ENCODE measurements around the gene C10orf143.

The C10orf143 gene

DNA sequence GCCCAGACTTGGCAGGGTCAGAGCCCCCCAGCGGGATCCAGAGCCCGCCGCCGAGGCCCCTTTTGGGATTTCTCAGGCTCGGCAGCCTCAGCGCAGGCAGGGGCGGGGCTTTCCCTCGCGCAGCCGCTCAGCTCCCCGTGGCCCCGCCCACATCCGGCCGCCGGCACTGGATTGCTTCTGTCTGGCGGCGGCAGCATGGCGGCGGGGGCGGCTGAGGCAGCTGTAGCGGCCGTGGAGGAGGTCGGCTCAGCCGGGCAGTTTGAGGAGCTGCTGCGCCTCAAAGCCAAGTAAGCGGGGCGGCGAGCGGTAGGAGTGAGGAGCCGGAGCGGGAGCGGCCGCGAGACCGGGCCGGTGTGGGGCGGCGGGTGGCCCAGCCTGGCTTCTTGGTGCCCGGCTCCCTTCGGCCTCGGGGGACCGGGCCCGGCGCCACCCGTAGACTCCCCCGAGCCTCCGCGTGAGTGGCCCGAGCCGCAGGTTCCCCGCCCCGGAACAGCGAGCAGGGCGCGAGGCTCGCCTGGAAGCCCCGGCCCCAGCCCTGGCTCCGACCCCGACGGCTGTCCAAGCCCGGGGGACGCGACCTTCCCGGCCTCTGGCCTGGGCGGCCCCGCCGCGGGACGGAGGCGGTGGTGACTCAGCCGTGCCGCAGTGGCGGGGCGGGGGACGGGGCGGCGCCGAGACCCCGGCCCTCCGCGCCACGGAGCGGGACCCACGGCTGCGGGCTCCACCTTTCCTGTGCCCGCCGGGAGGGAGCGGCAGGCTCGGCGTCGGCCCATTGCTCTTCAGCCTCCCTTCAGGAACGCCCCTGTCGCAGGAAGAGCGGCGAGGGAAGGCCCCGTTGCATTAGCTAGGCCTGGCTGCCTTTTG lies 25.8 kb upstream of the C10orf143 start, which contains the start of gene GLRX3 (continued):
- TF ChIP-seq, protein P1, sequence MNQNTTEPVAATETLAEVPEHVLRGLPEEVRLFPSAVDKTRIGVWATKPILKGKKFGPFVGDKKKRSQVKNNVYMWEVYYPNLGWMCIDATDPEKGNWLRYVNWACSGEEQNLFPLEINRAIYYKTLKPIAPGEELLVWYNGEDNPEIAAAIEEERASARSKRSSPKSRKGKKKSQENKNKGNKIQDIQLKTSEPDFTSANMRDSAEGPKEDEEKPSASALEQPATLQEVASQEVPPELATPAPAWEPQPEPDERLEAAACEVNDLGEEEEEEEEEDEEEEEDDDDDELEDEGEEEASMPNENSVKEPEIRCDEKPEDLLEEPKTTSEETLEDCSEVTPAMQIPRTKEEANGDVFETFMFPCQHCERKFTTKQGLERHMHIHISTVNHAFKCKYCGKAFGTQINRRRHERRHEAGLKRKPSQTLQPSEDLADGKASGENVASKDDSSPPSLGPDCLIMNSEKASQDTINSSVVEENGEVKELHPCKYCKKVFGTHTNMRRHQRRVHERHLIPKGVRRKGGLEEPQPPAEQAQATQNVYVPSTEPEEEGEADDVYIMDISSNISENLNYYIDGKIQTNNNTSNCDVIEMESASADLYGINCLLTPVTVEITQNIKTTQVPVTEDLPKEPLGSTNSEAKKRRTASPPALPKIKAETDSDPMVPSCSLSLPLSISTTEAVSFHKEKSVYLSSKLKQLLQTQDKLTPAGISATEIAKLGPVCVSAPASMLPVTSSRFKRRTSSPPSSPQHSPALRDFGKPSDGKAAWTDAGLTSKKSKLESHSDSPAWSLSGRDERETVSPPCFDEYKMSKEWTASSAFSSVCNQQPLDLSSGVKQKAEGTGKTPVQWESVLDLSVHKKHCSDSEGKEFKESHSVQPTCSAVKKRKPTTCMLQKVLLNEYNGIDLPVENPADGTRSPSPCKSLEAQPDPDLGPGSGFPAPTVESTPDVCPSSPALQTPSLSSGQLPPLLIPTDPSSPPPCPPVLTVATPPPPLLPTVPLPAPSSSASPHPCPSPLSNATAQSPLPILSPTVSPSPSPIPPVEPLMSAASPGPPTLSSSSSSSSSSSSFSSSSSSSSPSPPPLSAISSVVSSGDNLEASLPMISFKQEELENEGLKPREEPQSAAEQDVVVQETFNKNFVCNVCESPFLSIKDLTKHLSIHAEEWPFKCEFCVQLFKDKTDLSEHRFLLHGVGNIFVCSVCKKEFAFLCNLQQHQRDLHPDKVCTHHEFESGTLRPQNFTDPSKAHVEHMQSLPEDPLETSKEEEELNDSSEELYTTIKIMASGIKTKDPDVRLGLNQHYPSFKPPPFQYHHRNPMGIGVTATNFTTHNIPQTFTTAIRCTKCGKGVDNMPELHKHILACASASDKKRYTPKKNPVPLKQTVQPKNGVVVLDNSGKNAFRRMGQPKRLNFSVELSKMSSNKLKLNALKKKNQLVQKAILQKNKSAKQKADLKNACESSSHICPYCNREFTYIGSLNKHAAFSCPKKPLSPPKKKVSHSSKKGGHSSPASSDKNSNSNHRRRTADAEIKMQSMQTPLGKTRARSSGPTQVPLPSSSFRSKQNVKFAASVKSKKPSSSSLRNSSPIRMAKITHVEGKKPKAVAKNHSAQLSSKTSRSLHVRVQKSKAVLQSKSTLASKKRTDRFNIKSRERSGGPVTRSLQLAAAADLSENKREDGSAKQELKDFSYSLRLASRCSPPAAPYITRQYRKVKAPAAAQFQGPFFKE (tag by site-specific recombination; IDR thresholded peaks at IDR 0.05; ENCODE audit: borderline replicate concordance) = no peak
- TF ChIP-seq, protein P2, sequence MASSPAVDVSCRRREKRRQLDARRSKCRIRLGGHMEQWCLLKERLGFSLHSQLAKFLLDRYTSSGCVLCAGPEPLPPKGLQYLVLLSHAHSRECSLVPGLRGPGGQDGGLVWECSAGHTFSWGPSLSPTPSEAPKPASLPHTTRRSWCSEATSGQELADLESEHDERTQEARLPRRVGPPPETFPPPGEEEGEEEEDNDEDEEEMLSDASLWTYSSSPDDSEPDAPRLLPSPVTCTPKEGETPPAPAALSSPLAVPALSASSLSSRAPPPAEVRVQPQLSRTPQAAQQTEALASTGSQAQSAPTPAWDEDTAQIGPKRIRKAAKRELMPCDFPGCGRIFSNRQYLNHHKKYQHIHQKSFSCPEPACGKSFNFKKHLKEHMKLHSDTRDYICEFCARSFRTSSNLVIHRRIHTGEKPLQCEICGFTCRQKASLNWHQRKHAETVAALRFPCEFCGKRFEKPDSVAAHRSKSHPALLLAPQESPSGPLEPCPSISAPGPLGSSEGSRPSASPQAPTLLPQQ (tag by site-specific recombination; IDR thresholded peaks at IDR 0.05) = no peak; the same call in 1 of the 2 replicates
- TF ChIP-seq ZNF155 (tag by site-specific recombination; IDR thresholded peaks at IDR 0.05) (no peak), ZNF48 (tag by site-specific recombination; IDR thresholded peaks at IDR 0.05) (no peak), ZBTB21 (tag by site-specific recombination; IDR thresholded peaks at IDR 0.05) (no peak), ZNF548 (tag by site-specific recombination; IDR thresholded peaks at IDR 0.05) (no peak), ZSCAN16 (tag by site-specific recombination; IDR thresholded peaks at IDR 0.05) (no peak), ZNF2 (tag by site-specific recombination; IDR thresholded peaks at IDR 0.05) (0 out of 2 replicates have a peak, but pooled peaks have one; percentile 56), ZEB2 (tag by site-specific recombination; IDR thresholded peaks at IDR 0.05) (peak; percentile 25; the same call in 1 of the 2 replicates), FEZF1 (tag by site-specific recombination; IDR thresholded peaks at IDR 0.05) (no peak), ZNF670 (tag by site-specific recombination; IDR thresholded peaks at IDR 0.05; ENCODE audit: low read depth) (no peak), KLF10 (tag by site-specific recombination; IDR thresholded peaks at IDR 0.05) (peak; percentile 59; the same call in 1 of the 2 replicates), ZNF560 (tag by site-specific recombination; IDR thresholded peaks at IDR 0.05; ENCODE audit: borderline replicate concordance) (no peak), ZNF776 (tag by site-specific recombination; IDR thresholded peaks at IDR 0.05; ENCODE audit: borderline replicate concordance) (no peak)
- TF ChIP-seq, protein P3, sequence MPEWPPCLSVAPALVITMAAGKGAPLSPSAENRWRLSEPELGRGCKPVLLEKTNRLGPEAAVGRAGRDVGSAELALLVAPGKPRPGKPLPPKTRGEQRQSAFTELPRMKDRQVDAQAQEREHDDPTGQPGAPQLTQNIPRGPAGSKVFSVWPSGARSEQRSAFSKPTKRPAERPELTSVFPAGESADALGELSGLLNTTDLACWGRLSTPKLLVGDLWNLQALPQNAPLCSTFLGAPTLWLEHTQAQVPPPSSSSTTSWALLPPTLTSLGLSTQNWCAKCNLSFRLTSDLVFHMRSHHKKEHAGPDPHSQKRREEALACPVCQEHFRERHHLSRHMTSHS (tag by site-specific recombination; IDR thresholded peaks at IDR 0.05) = no peak
- TF ChIP-seq, protein P4, sequence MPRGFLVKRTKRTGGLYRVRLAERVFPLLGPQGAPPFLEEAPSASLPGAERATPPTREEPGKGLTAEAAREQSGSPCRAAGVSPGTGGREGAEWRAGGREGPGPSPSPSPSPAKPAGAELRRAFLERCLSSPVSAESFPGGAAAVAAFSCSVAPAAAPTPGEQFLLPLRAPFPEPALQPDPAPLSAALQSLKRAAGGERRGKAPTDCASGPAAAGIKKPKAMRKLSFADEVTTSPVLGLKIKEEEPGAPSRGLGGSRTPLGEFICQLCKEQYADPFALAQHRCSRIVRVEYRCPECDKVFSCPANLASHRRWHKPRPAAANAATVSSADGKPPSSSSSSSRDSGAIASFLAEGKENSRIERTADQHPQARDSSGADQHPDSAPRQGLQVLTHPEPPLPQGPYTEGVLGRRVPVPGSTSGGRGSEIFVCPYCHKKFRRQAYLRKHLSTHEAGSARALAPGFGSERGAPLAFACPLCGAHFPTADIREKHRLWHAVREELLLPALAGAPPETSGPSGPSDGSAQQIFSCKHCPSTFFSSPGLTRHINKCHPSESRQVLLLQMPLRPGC (tag by site-specific recombination; IDR thresholded peaks at IDR 0.05) = 0 out of 2 replicates have a peak, but pooled peaks have one; percentile 17
- TF ChIP-seq, protein P5, sequence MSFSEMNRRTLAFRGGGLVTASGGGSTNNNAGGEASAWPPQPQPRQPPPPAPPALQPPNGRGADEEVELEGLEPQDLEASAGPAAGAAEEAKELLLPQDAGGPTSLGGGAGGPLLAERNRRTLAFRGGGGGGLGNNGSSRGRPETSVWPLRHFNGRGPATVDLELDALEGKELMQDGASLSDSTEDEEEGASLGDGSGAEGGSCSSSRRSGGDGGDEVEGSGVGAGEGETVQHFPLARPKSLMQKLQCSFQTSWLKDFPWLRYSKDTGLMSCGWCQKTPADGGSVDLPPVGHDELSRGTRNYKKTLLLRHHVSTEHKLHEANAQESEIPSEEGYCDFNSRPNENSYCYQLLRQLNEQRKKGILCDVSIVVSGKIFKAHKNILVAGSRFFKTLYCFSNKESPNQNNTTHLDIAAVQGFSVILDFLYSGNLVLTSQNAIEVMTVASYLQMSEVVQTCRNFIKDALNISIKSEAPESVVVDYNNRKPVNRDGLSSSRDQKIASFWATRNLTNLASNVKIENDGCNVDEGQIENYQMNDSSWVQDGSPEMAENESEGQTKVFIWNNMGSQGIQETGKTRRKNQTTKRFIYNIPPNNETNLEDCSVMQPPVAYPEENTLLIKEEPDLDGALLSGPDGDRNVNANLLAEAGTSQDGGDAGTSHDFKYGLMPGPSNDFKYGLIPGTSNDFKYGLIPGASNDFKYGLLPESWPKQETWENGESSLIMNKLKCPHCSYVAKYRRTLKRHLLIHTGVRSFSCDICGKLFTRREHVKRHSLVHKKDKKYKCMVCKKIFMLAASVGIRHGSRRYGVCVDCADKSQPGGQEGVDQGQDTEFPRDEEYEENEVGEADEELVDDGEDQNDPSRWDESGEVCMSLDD (tag by site-specific recombination; IDR thresholded peaks at IDR 0.05) = 0 out of 2 replicates have a peak, but pooled peaks have one; percentile 1

Measured in HEK293 (cell line).